Trophoblast cell (in vitro differentiated cells and primary cell): ENCODE data around the gene CNPY4.
"Not testable (repeated sequence)": the region's sequence is repeated elsewhere in the genome, so short reads cannot be mapped to it uniquely, and the experiment has no call there.

ENCODE experiments used
- DNase-seq, 2 donors: peaks; one replicate each; pipeline ENCODE4 v3.0.0-alpha.2; 2016
- H2AFZ ChIP-seq: 2 replicates; pipeline ENCODE4 v1.6.1; 2013; ENCODE audit warnings: low read length, moderate library complexity, mild to moderate bottlenecking; ENCODE audit not compliant: insufficient read depth, poor library complexity
- H2AK5ac ChIP-seq: 2 replicates; pipeline ENCODE4 v1.6.1; 2013; ENCODE audit warnings: mild to moderate bottlenecking, low read length
- H2BK120ac ChIP-seq: 2 replicates; pipeline ENCODE4 v1.6.1; 2013; ENCODE audit warnings: low read length, mild to moderate bottlenecking, moderate library complexity; ENCODE audit not compliant: insufficient read depth, poor library complexity
- H2BK12ac ChIP-seq: 2 replicates; pipeline ENCODE4 v1.6.1; 2013; ENCODE audit warnings: mild to moderate bottlenecking, low read length, moderate library complexity
- H2BK5ac ChIP-seq: 2 replicates; pipeline ENCODE4 v1.6.1; 2013; ENCODE audit warnings: low read length, low read depth, moderate library complexity, mild to moderate bottlenecking; ENCODE audit not compliant: poor library complexity
- H3K14ac ChIP-seq: 2 replicates; pipeline ENCODE4 v1.6.1; 2013; ENCODE audit warnings: mild to moderate bottlenecking, low read length
- H3K18ac ChIP-seq: 2 replicates; pipeline ENCODE4 v1.6.1; 2013; ENCODE audit warnings: mild to moderate bottlenecking, low read length
- H3K23ac ChIP-seq: 2 replicates; pipeline ENCODE4 v1.6.1; 2013; ENCODE audit warnings: low read length
- H3K27ac ChIP-seq: 2 replicates; pipeline ENCODE4 v1.5.1; 2013; ENCODE audit warnings: low read depth, mild to moderate bottlenecking, inconsistent platforms, low read length, moderate library complexity
- H3K27me3 ChIP-seq: 2 replicates; pipeline ENCODE4 v1.6.1; 2013; ENCODE audit warnings: inconsistent platforms, mild to moderate bottlenecking, low read length, moderate library complexity; ENCODE audit not compliant: insufficient read depth
- H3K36me3 ChIP-seq, 2 experiments: 1 replicate in 1 of 2; 2 replicates in 1 of 2; pipeline ENCODE4 v1.6.1; 2013; ENCODE audit warnings: low read length in 2 of 2, mild to moderate bottlenecking in 2 of 2, moderate library complexity in 1 of 2; ENCODE audit not compliant: insufficient read depth in 2 of 2, control insufficient read depth in 1 of 2
- H3K4ac ChIP-seq: 2 replicates; pipeline ENCODE4 v1.6.1; 2013; ENCODE audit warnings: low read depth, mild to moderate bottlenecking, low read length, moderate library complexity
- H3K4me1 ChIP-seq, 2 experiments: 1 replicate in 1 of 2; 2 replicates in 1 of 2; pipeline ENCODE4 v1.6.1; 2013; ENCODE audit warnings: low read length in 2 of 2, mild to moderate bottlenecking in 2 of 2, moderate library complexity in 1 of 2; ENCODE audit not compliant: insufficient read depth in 2 of 2, control insufficient read depth in 1 of 2
- H3K4me2 ChIP-seq: 2 replicates; pipeline ENCODE4 v1.6.1; 2013; ENCODE audit warnings: inconsistent platforms, mild to moderate bottlenecking, low read length, moderate library complexity
- H3K4me3 ChIP-seq: 2 replicates; pipeline ENCODE4 v1.5.1; 2013; ENCODE audit warnings: mild to moderate bottlenecking, low read depth, low read length, inconsistent platforms
- H3K79me1 ChIP-seq: one replicate; pipeline ENCODE4 v1.6.1; 2013; ENCODE audit warnings: low read length
- H3K79me2 ChIP-seq: 2 replicates; pipeline ENCODE4 v1.6.1; 2013; ENCODE audit warnings: low read length, mild to moderate bottlenecking; ENCODE audit not compliant: control insufficient read depth, insufficient read depth, poor library complexity
- H3K9ac ChIP-seq: 2 replicates; pipeline ENCODE4 v1.6.1; 2013; ENCODE audit warnings: mild to moderate bottlenecking, low read length
- H3K9me3 ChIP-seq: 2 replicates; pipeline ENCODE4 v1.6.1; 2013; ENCODE audit warnings: low read depth, mild to moderate bottlenecking, control low read depth, inconsistent platforms, low read length; ENCODE audit not compliant: insufficient read depth
- H4K12ac ChIP-seq: 2 replicates; pipeline ENCODE4 v1.6.1; 2013; ENCODE audit warnings: low read depth, mild to moderate bottlenecking, low read length, moderate library complexity
- H4K8ac ChIP-seq: 2 replicates; pipeline ENCODE4 v1.6.1; 2013; ENCODE audit warnings: low read depth, mild to moderate bottlenecking, low read length, moderate library complexity
- H4K91ac ChIP-seq: one replicate; pipeline ENCODE4 v1.6.1; 2013; ENCODE audit warnings: low read depth, mild to moderate bottlenecking, low read length, moderate library complexity
- WGBS: extraction: QIAGEN DNeasy Blood & Tissue Kit; methylation state at CpG from one replicate; pipeline ENCODE4 v1.1.7; 2013; ENCODE audit warnings: missing lambda C conversion rate; ENCODE audit not compliant: insufficient read length, insufficient coverage; ENCODE audit errors: extremely low coverage; 5-methylcytosine and 5-hydroxymethylcytosine counted together

The CNPY4 gene

GRCh38 chr7:100126931-100127865, 7.8 kb downstream of the CNPY4 start, which contains the start of gene MBLAC1:
Gene MBLAC1 (plus strand): TSS chr7:100126967. CDS start chr7:100127396, 429 bp downstream.
- H3K79me1 ChIP-seq: peaks cover 15% of the 10 kb centered on the region
- H2AK5ac ChIP-seq: peak within 1 kb of the TSS; percentile 50
- H4K91ac ChIP-seq: peak within 1 kb of the TSS; percentile 92
- peak within 1 kb of the TSS; percentile 73 for H3K18ac ChIP-seq
- peaks cover 13% of the 10 kb centered on the region for H3K79me2 ChIP-seq
- H3K9me3 ChIP-seq: no peaks in the 10 kb centered on the region
- H3K27me3 ChIP-seq: no peaks in the 10 kb centered on the region
- H4K12ac ChIP-seq: peak within 1 kb of the TSS; percentile 95
- peak within 1 kb of the TSS; percentile 89 for H4K8ac ChIP-seq
- peak within 1 kb of the TSS; percentile 87 for H2BK5ac ChIP-seq
- H3K4ac ChIP-seq: peak within 1 kb of the TSS; percentile 60
- no peak within 1 kb of the TSS for H3K23ac ChIP-seq
- peak within 1 kb of the TSS; percentile 75 for H3K4me2 ChIP-seq
- peak within 1 kb of the TSS; percentile 45 for H2BK120ac ChIP-seq
- H2BK12ac ChIP-seq: peak within 1 kb of the TSS; percentile 41
- H3K4me1 ChIP-seq: peaks cover 3 to 14% of the 10 kb centered on the region in 2 experiments
- DNase-seq: peak; percentile 79 to 92
- peak within 1 kb of the TSS; percentile 88 for H3K27ac ChIP-seq
- H3K9ac ChIP-seq: peak within 1 kb of the TSS; percentile 79
- H3K14ac ChIP-seq: peak within 1 kb of the TSS; percentile 85
- no CpG with 5 or more reads among the region's 85 CpGs for WGBS
- peak within 1 kb of the TSS; percentile 67 for H2AFZ ChIP-seq
- H3K36me3 ChIP-seq: no peaks in the 10 kb centered on the region
- peak within 1 kb of the TSS; percentile 81 for H3K4me3 ChIP-seq

GRCh38 chr7:100127866-100128636, 8.6 kb downstream of the CNPY4 start:
- H2BK5ac ChIP-seq: no peak overlapping the region
- peak overlapping the region; percentile 81 for H4K8ac ChIP-seq
- peak overlapping the region; percentile 91 for H4K91ac ChIP-seq
- H3K79me1 ChIP-seq: peaks cover 15% of the 10 kb centered on the region
- no peaks in the 10 kb centered on the region for H3K27me3 ChIP-seq
- H3K36me3 ChIP-seq: no peaks in the 10 kb centered on the region
- H3K4me2 ChIP-seq: peak overlapping the region; percentile 75
- H3K23ac ChIP-seq: no peak overlapping the region
- no CpG with 5 or more reads among the region's 37 CpGs for WGBS
- H2BK12ac ChIP-seq: no peak overlapping the region
- H2BK120ac ChIP-seq: peak overlapping the region; percentile 45
- no peaks in the 10 kb centered on the region for H3K9me3 ChIP-seq
- peak overlapping the region; percentile 64 for H2AK5ac ChIP-seq
- H3K79me2 ChIP-seq: peaks cover 13% of the 10 kb centered on the region
- H3K27ac ChIP-seq: no peak overlapping the region
- peak overlapping the region; percentile 56 for H2AFZ ChIP-seq
- peak overlapping the region; percentile 60 for H3K4ac ChIP-seq
- H3K4me1 ChIP-seq: peaks cover 3 to 8% of the 10 kb centered on the region in 2 experiments
- H3K4me3 ChIP-seq: peak overlapping the region; percentile 81
- DNase-seq: no peak
- peak overlapping the region; percentile 63 for H3K18ac ChIP-seq
- H3K14ac ChIP-seq: peak overlapping the region; percentile 77
- peak overlapping the region; percentile 95 for H4K12ac ChIP-seq
- peak overlapping the region; percentile 63 for H3K9ac ChIP-seq

GRCh38 chr7:100128637-100128963, 9.2 kb downstream of the CNPY4 start:
- Histone ChIP-seq H3K4ac (no peak overlapping the region), H3K27ac (no peak overlapping the region), H3K9ac (no peak overlapping the region), H3K4me1 (peaks cover 3 to 8% of the 10 kb centered on the region in 2 experiments), H3K27me3 (no peaks in the 10 kb centered on the region), H4K91ac (no peak overlapping the region), H4K8ac (no peak overlapping the region), H3K9me3 (no peaks in the 10 kb centered on the region), H2BK12ac (no peak overlapping the region), H2AFZ (no peak overlapping the region), H2BK5ac (no peak overlapping the region), H3K4me3 (no peak overlapping the region), H2AK5ac (no peak overlapping the region), H3K36me3 (no peaks in the 10 kb centered on the region), H3K23ac (no peak overlapping the region), H3K18ac (no peak overlapping the region), H3K79me1 (peaks cover 15% of the 10 kb centered on the region), H3K14ac (no peak overlapping the region), H3K4me2 (no peak overlapping the region), H3K79me2 (peaks cover 13% of the 10 kb centered on the region), H2BK120ac (no peak overlapping the region), H4K12ac (no peak overlapping the region)
- WGBS: no CpG with 5 or more reads among the region's 1 CpG
- DNase-seq: no peak

DNA sequence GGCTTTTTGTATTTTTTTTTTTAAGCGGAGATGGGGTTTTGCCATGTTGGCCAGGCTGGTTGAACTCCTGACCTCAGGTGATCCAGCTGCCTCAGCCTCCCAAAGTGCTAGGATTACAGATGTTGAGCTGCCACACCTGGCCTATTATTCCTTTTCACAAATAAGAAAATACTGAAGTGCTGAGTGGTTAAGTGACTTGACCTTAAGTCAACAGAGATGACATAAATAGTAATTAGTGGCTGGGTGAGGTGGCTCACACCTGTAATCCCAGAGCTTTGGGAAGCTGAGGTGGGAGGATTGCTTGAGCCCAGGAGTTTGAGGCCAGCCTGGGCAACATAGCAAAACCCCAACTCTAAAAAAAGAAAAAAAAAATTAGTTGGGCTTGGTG, 10.8 kb downstream of the CNPY4 start:
- DNase-seq: peak in 1 of 2 donors; percentile 47
- not testable (repeated sequence) for H3K23ac ChIP-seq, H3K4me1 ChIP-seq, H2BK120ac ChIP-seq, H4K8ac ChIP-seq, H2AFZ ChIP-seq, H3K27ac ChIP-seq, H3K4me2 ChIP-seq, H3K14ac ChIP-seq, H2BK12ac ChIP-seq, H2BK5ac ChIP-seq, H3K4me3 ChIP-seq, H3K36me3 ChIP-seq, H4K91ac ChIP-seq, H3K4ac ChIP-seq, H4K12ac ChIP-seq, H3K27me3 ChIP-seq, H3K9ac ChIP-seq, H3K9me3 ChIP-seq, H3K18ac ChIP-seq, H2AK5ac ChIP-seq
- H3K79me1 ChIP-seq: peaks cover 15% of the 10 kb centered on the region
- peaks cover 13% of the 10 kb centered on the region for H3K79me2 ChIP-seq
- no CpG with 5 or more reads among the region's 1 CpG for WGBS
